Left cardiac atrium (tissue), 4 donors: Measurements from ENCODE around the gene BHLHE41. TPM values are rescaled to one million over a fixed set of nuclear protein-coding genes. Genes with fewer than 3 reads are reported as not detected.

ENCODE experiments used
- ATAC-seq, 2 donors: fragments of 200-7000 bp; cut with Tn5 transposase; one replicate each; pipeline ENCODE4 v1.9.1; 2020; ENCODE audit warnings: mild to moderate bottlenecking in 2 of 2, moderate library complexity in 2 of 2
- DNase-seq: peaks from one replicate; pipeline ENCODE4 v3.0.0-alpha.2; 2020
- intact Hi-C, 2 donors: fragments of 100-400 bp; cut with DNase I; formaldehyde crosslinking; loops; one replicate each; pipeline versions ENCODE4 v1.14.1 to v1.15.1; 2022 to 2023
- long read RNA-seq: library from polyadenylated mRNA; unstranded; transcript quantifications from one replicate; pipeline ENCODE4 v2.0.0, GENCODE V29; 2021
- total RNA-seq, 2 donors: library from RNA; stranded (reverse); fragmentation: NEBNext Ultra II Directional; extraction: Animal tissue kit (Norgen Biotek cat#: 25700); gene quantifications; one replicate each; pipeline ENCODE4 v1.2.1, GENCODE V29; 2021
- donor health status: DM: no; HTN: yes; CAD: no.
- donor health status: DM: no; HTN: yes; CAD: no; lungs with severe emphysema.
- donor health status: DM: yes; HTN: yes; CAD: no.
- donor health status: Dilated cardiomyopathy.

The BHLHE41 gene
- total RNA-seq = 10 to 100 TPM; 18.6 to 35.8 TPM
- long read RNA-seq, partial matches to known transcripts = 0 of 2 reads
- long read RNA-seq, other reads (novel, unspliced or antisense) = 2 of 2 reads

GRCh38 chr12:26124446-26125399 is at the start of gene BHLHE41:
Gene BHLHE41, minus strand, starts transcription at chr12:26125037. Its CDS starts 258 bp downstream, at chr12:26124779.
- DNase-seq = peak; percentile 71
- ATAC-seq = peak; percentile 55 to 65
- intact Hi-C loops = loop anchor here in 1 of 2 donors (5.0 kb wide), 2 partner anchors 73 to 298 kb away; partner anchors contain the start of gene SSPN

- DNase-seq (no peak), ATAC-seq (no peak)
- intact Hi-C loops = no loop called here
Observed at GRCh38 chr12:26172946-26173552, 48.2 kb upstream of the BHLHE41 start.

- ATAC-seq (no peak), DNase-seq (no peak)
- intact Hi-C loops = no loop called here
Observed at GRCh38 chr12:26172539-26172938, 47.7 kb upstream of the BHLHE41 start.

- ATAC-seq (no peak), DNase-seq (no peak)
- intact Hi-C loops = no loop called here
Observed at GRCh38 chr12:26172013-26172412, 47.2 kb upstream of the BHLHE41 start.

- DNase-seq (no peak), ATAC-seq (no peak)
Observed at GRCh38 chr12:26164118-26164517, 39.3 kb upstream of the BHLHE41 start.

GRCh38 chr12:26162905-26163304 is 38.1 kb upstream of the BHLHE41 start:
- no peak for DNase-seq
- no peak for ATAC-seq
- intact Hi-C loops = no loop called here

More at GRCh38 chr12:26164118-26164517, 39.3 kb upstream of the BHLHE41 start:
- intact Hi-C loops = no loop called here

GRCh38 chr12:26162174-26162573 is 37.3 kb upstream of the BHLHE41 start:
- DNase-seq (no peak), ATAC-seq (no peak)
- intact Hi-C loops = no loop called here

- intact Hi-C loops = no loop called here
- no peak for DNase-seq
- no peak for ATAC-seq
Observed at GRCh38 chr12:26158078-26158764, 33.4 kb upstream of the BHLHE41 start.

- no peak for ATAC-seq
- intact Hi-C loops = no loop called here
Observed at GRCh38 chr12:26157001-26157400, 32.2 kb upstream of the BHLHE41 start.

GRCh38 chr12:26156201-26156871 is 31.5 kb upstream of the BHLHE41 start:
- ATAC-seq (no peak), DNase-seq (no peak)
- intact Hi-C loops = no loop called here

More at GRCh38 chr12:26157001-26157400, 32.2 kb upstream of the BHLHE41 start:
- no peak for DNase-seq

- DNase-seq = no peak
- ATAC-seq = peak; percentile 75 to 94
- intact Hi-C loops = no loop called here
Observed at GRCh38 chr12:26153421-26154154, 28.8 kb upstream of the BHLHE41 start.

- intact Hi-C loops = no loop called here
- DNase-seq (no peak), ATAC-seq (no peak)
Observed at GRCh38 chr12:26152507-26153102, 27.8 kb upstream of the BHLHE41 start.

GRCh38 chr12:26150736-26151450 is 26.1 kb upstream of the BHLHE41 start:
- peak; percentile 71 to 86 for ATAC-seq
- intact Hi-C loops = no loop called here
- no peak for DNase-seq

- intact Hi-C loops = no loop called here
- DNase-seq (no peak), ATAC-seq (no peak)
Observed at GRCh38 chr12:26149968-26150500, 25.2 kb upstream of the BHLHE41 start.

- ATAC-seq (no peak), DNase-seq (no peak)
- intact Hi-C loops = no loop called here
Observed at GRCh38 chr12:26148291-26148690, 23.5 kb upstream of the BHLHE41 start.

- ATAC-seq = no peak
- DNase-seq = no peak
- intact Hi-C loops = no loop called here
Observed at GRCh38 chr12:26143291-26143690, 18.5 kb upstream of the BHLHE41 start.

- DNase-seq (no peak), ATAC-seq (no peak)
- intact Hi-C loops = no loop called here
Observed at GRCh38 chr12:26138860-26139259, 14.0 kb upstream of the BHLHE41 start.
